Occipital lobe (tissue), 2 donors: Measurements from ENCODE around the gene SIGLEC15. TPM values are rescaled to one million over a fixed set of nuclear protein-coding genes. Genes with fewer than 3 reads are reported as not detected.
"Not testable (repeated sequence)": the region's sequence is repeated elsewhere in the genome, so short reads cannot be mapped to it uniquely, and the experiment has no call there.

ENCODE experiments used
- DNase-seq: peaks from one replicate; lab custom pipeline; 2025; lab: John Stamatoyannopoulos, UW
- total RNA-seq: library from RNA; depleted of rRNA; stranded (reverse); fragments of >200 nt; gene quantifications from one replicate; pipeline ENCODE4 v1.2.3, GENCODE V29; 2014

Gene SIGLEC15
- total RNA-seq, 1 donor from 2014 or later, result not detected

DNA sequence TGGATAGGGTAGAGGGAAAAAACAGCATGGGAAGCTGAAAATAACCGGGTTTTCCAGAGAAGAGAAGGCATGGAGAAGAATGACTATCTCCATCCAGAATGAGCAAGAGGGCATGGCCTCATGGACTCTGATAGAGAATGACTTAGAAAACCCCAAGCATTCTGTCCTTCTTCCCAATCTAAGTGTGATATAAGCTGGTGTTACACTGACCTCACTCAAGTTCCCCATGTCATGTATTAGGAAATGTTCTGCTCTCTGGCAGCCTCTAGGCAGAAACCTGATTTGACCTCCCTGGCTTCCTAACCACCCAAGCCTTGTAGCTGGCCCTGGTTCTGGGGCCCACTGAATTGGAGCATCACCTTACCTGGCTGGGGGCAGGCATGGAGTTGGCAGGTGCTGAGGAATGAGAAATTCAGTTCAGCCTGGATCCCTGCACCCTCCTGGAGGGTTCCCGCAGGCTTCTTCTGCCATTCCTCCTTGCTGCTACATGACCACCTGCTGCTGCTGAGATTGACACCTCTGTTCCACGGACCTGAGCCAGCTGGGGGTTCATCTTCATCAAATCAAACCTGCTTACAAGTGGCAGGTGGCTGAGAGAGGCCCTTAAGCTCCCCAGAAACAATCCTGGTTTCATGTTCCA lies 5.2 kb upstream of the SIGLEC15 start:
- no peak for DNase-seq

DNA sequence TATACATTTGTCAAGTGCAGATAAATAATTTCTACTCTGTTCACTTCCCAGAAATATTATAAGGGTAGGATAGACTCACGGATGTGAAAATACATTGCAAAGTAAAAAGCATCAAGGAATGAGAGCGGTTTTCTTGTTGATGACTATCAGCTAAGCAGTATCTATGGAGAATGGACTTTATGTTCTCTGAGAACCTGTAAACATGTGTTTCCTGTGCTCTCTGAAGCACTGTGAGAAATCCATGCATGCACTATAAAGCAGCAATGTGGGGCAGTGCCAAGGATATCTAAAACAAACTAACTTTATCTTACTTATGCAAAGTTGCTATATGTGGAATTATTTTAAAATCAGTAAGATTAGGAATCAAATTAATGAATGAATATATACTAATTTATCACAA lies 4.4 kb upstream of the SIGLEC15 start:
- no peak for DNase-seq

DNA sequence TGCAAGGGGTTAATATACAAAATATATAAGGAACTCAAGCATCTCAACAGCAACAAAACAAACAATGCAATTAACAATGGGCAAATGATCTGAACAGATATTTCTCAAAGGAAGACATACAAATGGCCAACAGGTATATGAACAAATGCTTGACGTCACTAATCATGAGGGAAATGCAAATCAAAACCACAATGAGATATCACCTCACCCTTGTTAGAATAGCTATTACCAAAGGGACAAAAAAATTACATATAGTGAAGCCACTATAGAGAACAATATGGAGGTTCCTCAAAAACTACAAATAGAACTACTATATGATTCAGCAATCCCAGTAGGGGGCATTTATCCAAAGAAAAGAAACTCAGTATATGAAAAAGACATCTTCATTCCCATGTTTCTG lies 3.8 kb upstream of the SIGLEC15 start:
- no peak for DNase-seq

DNA sequence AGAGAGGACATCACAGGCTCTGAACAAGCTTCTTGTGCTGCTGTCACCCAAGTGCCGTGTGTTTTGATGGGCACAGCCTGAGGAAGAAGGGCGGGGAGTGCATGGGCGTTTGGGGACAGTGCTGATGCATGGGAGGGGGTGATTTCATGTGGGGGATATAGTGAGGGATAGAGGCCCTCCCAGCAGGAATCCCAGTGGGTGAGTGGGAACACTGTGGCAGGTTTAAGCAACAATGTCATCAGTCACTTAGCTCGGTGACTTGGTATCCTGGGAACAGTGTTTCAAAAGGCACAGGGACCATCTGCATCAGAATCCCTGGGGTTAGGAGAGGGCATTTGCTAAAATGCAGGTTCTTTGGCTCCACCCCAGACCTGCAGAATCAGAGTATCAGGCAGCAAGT lies 609 bp downstream of the SIGLEC15 start:
- DNase-seq, result no peak

DNA sequence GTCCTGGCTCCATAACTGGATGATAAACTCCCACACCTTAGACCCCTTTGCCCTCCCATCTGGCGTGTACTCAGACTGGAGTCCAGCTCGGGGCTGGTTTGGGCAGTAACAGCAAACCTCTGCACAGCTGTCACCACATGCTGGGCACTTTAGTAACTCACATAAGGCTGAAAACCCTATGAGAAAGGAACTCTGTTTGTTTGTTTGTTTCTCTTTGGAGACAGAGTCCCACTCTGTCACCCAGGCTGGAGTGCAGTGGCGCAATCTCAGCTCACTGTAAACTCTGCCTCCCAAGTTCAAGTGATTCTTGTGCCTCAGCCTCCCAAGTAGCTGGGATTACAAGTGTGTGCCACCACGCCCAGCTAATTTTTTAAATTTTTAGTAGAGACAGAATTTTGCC lies 1.2 kb downstream of the SIGLEC15 start:
- not testable (repeated sequence) for DNase-seq

DNA sequence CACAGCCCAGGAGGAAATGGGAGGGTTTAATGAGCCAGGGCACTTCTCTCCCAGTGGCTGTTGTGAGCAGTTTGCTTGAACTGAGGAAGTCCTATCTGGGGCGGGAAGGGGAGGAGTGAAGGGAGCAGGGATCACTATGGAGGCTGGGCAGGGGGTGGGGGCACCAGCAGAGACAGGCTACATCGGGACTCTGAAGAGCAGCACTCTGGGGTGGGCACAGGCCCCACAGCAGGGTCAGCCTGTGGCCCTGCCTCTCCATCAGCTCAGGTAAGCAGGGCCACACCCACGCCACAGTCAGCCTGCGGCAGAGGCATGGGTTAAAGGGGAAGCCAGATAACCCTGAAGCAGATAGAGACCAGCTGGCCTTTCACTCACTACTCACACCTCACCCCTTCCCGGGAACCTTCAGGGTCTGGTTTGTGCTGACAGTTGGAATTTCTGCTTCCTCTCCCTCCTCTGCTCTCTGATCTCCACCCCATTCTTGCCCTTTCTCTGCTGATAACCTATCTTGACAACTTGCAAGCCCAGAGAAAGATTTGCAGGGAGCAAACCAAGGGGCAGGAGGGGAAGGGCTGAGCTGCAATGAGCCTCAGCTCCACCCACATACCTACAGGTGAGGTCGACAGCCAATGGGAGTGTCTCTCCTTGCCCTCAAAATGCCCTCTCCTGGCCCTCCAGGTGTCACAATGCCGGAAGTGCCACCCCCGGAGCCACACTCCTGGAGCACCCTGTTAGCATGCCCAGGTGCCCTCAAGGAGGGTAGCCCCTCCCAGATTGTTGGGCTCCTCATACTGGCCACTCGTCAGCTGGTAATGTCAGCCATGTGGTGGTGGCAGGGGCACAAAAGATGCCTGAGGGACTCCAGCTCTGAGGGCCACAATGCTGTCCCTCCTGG lies 3.7 kb downstream of the SIGLEC15 start:
- DNase-seq, result no peak

DNA sequence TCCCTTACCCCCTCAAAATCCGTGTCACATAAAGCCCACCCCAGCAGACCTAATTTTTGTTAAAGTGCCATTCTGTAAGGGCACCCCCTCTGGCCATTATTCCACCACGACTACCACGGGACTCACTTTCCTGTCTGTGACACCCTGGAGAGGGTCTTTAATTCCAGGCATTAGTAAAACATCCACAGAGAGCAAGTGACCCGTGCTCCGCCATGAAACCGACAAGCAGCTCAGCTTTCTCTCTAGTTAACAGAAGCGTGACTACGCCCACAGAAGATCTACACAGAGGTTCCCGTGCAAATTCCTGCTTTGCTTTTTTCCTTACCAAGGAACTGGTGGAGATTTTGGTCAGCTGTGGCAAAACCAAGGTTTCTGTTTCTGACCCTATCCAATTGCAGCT lies 4.4 kb downstream of the SIGLEC15 start:
- no peak for DNase-seq

DNA sequence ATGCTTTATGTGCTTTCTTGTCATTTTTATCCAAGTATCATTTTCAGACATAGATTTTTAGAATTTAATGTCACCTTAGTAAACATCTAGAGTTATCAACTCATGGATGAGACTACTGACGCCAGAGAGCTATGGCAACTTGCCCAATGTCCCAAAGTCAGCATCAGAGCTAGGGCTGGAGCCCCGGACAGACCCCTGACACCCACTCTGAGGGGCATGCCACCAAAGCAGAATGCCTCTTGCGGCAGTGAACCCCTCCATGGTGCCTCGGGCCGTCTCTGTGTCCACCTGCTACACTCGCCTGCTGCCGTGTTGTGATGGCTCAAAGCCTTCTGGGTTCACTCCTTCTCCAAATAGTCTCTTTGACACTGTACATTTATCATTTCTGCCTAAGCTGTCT lies 5.4 kb downstream of the SIGLEC15 start:
- DNase-seq, result no peak

DNA sequence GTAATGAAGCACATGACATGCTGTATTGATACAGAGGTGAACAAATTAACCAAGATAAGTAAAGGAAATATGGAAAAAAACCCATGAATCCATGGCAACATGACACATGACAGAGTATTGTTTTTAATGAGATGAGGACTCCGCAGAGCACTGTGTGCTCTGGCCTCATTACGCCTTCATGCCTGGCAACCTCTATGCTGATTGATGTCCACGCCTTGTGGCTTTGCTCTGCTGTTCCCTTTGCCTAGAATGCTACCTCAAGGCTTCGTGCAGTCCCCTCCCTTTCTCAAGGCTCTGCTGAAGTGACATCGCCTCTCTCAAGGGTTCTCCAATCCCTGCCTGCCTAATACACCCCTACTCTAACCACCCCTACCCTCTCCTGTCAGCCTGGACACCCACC lies 8.4 kb downstream of the SIGLEC15 start:
- DNase-seq, result no peak

DNA sequence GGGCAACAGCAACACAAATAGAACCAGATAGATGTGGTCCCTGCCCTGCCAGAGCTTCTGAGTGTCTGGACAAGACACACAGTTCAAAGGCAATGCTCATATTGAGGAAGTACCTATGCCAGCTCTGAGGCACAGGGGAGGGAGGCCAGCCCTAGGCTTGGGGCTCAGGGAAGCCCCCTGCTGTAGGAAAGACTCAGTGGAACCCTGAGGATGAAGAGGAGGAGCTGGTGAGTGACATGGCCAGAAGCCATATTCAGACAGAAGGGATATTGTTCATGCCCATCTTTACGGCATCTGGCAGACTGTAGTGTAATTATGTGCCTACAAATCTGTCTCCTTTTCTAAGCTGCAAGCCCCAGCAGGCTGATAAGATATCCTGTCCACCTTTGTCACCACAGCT lies 8.8 kb downstream of the SIGLEC15 start:
- no peak for DNase-seq

DNA sequence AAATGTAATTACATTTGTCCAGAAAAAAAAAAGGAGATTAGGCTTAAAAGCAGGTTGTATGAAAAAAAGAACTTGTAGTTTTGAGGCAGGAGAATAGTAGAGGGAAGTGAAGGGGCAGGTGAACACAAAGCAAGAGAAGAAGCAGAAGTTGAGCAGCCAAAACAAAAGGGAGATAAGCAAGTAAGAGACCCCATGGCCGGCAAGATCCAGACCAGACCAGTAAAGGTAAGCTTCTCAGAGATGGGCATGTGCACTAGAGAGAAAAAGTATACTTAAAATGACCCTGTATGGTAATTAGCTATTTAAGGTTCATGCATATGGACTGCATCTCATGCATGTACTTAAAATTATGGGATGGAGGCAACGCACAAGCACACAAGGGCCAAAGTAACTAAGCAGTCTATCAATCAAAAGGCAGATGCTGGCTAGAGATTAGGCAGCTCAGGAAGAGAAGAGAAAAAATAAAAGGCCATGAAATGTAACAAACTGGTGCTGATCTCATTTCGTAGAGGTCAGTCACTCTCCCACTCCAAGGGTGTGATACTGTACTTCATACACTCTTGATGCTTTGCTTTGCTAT lies 9.7 kb downstream of the SIGLEC15 start:
- DNase-seq, result no peak

DNA sequence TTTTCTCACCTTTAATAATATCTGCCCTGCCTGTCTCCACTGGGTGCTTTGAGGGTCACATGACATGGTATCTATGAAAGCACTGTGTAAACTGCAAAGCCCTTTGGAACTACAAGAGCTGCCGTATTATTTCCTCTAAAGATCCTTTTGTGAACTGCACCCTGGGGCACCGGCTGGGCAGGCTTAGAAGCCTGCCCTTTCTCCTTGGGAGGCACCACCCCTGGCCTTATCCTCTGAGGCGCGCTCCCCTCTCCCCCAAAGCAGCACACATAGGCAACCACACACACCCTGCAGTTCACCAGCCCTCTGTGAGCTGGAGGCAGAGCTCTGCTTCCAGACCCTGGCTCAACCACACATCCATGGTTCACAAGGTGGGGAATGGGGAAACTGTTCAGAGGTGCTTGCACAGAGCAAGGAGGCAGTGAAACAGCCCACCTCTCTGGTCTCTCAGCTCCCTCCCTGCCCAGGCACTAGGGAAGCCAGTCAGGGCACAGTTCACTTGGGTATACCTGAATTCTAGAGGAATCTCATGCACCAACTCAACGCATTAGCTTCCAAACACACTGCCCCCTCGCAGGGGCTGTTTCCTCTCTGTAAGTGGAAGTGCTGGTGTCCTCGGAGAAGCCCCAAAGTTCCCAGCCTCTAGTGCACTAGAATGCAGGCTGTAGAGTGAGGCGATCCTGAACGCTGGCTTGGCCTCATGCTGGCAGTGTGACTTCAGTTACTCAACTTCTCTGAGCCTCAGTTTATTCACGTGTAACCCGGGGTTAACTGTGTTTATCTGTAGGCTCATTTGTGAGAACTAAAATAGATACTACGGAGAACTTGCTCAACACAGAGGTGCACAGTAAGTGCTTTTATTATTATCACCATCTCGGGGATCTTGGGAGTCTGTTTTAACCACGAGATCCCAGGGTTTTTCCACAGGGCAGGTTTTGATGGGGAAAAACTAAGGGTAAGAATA lies 11.0 kb downstream of the SIGLEC15 start:
- no peak for DNase-seq

DNA sequence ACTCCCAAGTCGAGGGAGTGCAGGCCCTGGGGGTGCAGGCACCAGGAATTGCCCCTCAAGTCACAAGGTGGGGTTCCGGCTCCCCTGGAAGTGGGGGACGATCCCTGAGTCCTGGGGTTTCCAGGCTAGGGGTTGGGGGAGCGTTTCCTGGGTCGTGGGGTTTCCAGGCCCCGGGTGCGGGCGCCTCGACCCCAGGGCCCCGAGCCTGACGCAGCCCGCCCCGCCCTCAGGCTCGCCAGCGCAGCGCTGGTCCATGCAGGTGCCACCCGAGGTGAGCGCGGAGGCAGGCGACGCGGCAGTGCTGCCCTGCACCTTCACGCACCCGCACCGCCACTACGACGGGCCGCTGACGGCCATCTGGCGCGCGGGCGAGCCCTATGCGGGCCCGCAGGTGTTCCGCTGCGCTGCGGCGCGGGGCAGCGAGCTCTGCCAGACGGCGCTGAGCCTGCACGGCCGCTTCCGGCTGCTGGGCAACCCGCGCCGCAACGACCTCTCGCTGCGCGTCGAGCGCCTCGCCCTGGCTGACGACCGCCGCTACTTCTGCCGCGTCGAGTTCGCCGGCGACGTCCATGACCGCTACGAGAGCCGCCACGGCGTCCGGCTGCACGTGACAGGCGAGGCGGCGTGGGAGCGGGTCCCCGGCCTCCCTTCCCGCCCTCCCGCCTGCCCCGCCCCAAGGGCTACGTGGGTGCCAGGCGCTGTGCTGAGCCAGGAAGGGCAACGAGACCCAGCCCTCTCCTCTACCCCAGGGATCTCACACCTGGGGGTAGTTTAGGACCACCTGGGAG lies 12.0 kb downstream of the SIGLEC15 start:
- DNase-seq, result no peak

DNA sequence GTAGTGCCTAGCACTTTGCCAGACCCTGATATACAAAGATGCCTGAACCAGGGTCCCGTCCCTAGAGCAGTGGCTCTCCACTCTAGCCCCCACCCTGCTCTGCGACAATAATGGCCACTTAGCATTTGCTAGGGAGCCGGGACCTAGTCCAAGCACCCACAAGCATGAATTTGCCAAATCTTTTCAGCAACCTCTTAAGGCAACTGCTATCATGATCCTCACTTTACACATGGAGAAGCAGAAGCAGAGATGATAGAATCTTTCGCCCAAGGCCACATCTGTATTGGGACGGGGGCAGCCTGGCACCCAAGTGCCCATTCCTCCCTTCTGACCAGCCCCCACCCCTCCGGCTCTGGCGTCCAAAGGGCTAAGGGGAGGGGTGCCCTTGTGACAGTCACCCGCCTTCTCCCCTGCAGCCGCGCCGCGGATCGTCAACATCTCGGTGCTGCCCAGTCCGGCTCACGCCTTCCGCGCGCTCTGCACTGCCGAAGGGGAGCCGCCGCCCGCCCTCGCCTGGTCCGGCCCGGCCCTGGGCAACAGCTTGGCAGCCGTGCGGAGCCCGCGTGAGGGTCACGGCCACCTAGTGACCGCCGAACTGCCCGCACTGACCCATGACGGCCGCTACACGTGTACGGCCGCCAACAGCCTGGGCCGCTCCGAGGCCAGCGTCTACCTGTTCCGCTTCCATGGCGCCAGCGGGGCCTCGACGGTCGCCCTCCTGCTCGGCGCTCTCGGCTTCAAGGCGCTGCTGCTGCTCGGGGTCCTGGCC lies 13.0 kb downstream of the SIGLEC15 start:
- no peak for DNase-seq

DNA sequence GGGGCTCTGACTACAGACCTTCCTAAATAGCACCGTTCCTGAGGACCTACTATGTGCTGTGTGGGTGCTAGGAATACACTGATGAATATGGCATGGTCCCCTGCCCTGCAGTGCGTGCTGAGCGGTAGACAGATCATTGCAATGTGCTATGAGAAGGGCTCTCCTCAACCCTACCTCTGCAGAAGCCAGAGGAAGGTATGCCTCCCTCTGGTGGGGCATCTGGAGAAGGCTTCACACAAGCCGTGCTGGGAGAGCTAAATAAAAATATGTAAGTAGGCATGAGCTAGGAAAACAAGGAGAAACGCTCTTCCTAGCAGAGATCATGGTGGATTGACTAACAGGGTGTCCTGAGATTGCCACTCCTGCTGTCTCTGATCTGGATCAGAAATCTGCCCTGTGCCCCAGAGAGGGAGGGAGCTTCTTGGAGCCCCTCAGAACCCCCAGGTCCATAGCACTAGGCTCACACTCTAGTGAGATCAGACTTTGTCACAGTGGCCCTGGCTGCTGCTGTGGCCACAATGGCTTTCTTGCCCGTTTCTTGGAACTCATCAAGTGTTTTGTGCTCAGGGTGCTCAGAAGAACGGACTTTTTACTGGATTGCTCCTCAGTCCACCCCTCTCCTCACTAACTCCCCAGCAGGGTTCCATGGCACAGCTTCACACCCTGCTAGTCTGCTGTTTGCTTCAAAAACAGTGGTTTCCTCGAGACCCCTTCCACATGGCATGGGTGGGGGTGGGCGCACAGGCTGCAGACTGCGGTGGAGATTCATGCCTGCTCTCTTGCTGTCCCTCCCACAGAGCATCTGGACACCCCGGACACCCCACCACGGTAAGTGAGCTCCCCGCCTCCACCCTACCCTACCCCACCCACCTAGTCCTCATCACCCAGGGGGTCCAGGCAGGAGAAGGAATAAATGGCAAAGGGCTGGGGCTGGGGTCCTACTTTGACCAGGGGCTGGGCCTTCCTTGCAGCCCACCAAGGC lies 14.2 kb downstream of the SIGLEC15 start:
- no peak for DNase-seq

DNA sequence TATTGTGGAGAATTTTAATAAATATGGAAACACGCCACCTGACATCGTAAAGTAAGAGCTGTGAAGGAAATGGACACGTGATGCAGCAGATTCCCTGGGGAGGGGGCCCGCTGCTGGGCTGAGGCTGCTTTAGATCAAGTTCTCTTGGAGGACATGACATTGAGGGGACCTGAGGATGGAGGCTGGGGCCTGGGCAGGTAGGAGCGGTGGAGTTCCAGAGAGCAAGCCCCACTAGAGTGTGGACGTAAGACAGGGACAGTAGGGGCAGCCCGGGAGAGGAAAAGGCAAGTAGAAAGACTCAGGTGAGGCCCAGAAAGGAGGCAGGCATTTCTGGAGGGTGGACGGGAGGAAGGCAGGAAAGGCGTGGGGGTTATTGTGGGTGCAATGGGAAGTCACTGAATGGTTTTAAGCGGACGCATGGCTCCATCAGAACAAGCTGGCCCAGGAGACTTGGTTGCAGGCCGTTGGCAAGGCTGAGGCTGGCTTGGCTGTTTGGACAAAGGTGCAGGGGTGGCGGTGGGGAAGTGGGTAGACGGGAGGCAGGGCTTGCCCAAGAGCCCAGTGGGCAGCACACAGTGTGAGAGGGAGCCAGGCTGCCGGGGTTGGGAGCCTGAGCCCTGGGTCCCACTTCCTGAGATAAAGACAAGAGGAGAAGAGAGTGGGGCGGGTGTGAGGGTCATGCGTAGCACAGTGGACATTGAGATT lies 15.7 kb downstream of the SIGLEC15 start:
- no peak for DNase-seq

DNA sequence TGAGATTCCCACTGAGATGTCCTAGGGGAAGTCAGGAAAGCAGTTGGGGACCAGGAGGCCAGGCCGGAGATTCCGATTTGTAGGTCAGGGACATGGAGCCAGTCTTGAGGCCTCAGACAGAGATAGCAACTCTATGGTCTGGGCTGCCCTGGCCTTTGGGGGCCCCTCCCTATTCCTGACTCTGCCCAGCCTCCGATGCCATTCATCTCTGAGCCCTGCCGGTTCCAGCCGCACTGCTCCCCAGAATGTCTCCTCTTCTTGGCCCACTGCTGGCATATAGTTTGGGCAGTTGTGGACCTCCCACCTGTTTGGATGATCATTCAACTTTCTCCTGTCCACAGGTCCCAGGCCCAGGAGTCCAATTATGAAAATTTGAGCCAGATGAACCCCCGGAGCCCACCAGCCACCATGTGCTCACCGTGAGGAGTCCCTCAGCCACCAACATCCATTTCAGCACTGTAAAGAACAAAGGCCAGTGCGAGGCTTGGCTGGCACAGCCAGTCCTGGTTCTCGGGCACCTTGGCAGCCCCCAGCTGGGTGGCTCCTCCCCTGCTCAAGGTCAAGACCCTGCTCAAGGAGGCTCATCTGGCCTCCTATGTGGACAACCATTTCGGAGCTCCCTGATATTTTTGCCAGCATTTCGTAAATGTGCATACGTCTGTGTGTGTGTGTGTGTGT lies 16.4 kb downstream of the SIGLEC15 start:
- no peak for DNase-seq
